H1 (cell line): ENCODE data around the gene GALNT4. TPM values are rescaled to one million over a fixed set of nuclear protein-coding genes. Genes with fewer than 3 reads are reported as not detected.

Experiments used
- CTCF ChIA-PET: fragments of 300-600 bp; sonication (Branson Sonifier 250); formaldehyde crosslinking; loops from one replicate; lab custom pipeline; 2021; ENCODE audit not compliant: partially characterized antibody; lab: Charles Lee
- POLR2A ChIA-PET: fragments of 300-600 bp; sonication (Branson Sonifier 250); formaldehyde crosslinking; loops from one replicate; lab custom pipeline; 2021; ENCODE audit warnings: inconsistent platforms; ENCODE audit not compliant: partially characterized antibody; lab: Charles Lee
- DNase-seq, 2 experiments: peaks; one replicate each; pipeline versions ENCODE4 v3.0.0 to v3.0.0-alpha.2; 2010 to 2022; ENCODE audit warnings: low spot score in 2 of 2, low read depth in 1 of 2, mixed read lengths in 1 of 2
- FAIRE-seq: peaks from 2 replicates; lab custom pipeline; 2011; peaks lifted over from hg19 to GRCh38; lab: Jason Lieb, UNC
- H2AFZ ChIP-seq: 2 replicates; pipeline ENCODE4 v1.8.1; 2012; ENCODE audit warnings: low read length, inconsistent platforms
- H2AK5ac ChIP-seq: 2 replicates; pipeline ENCODE4 v1.6.1; 2013; ENCODE audit warnings: low read depth, low read length
- H2BK120ac ChIP-seq: replicated peaks from 2 replicates; pipeline ENCODE3; 2013; ENCODE audit warnings: low read depth, low read length, inconsistent platforms
- H2BK12ac ChIP-seq: 2 replicates; pipeline ENCODE4 v1.6.1; 2013; ENCODE audit warnings: low read depth, low read length
- H2BK15ac ChIP-seq: 2 replicates; pipeline ENCODE4 v1.6.1; 2013; ENCODE audit warnings: low read length
- H2BK20ac ChIP-seq: 2 replicates; pipeline ENCODE4 v1.6.1; 2013; ENCODE audit warnings: low read length
- H2BK5ac ChIP-seq: 2 replicates; pipeline ENCODE4 v1.6.1; 2013; ENCODE audit warnings: low read depth, low read length
- H3K14ac ChIP-seq: 2 replicates; pipeline ENCODE4 v1.6.1; 2013; ENCODE audit warnings: inconsistent platforms; ENCODE audit not compliant: insufficient read length
- H3K18ac ChIP-seq: 2 replicates; pipeline ENCODE4 v1.6.1; 2013; ENCODE audit warnings: low read length; ENCODE audit errors: extremely low read depth
- H3K23ac ChIP-seq: 2 replicates; pipeline ENCODE4 v1.6.1; 2013; ENCODE audit warnings: inconsistent platforms; ENCODE audit not compliant: insufficient read length
- H3K23me2 ChIP-seq: 2 replicates; pipeline ENCODE4 v1.6.1; 2013; ENCODE audit warnings: low read depth, low read length
- H3K27ac ChIP-seq: 2 replicates; pipeline ENCODE4 v1.6.1; 2011; ENCODE audit warnings: low read depth, low read length, inconsistent platforms
- H3K27me3 ChIP-seq, 4 experiments: replicated peaks in 1 of 4; 1 replicate in 1 of 4; 2 replicates in 3 of 4; pipeline versions ENCODE4 v1.6.1 to v1.8.1; 2011 to 2013; ENCODE audit warnings: low read length in 3 of 4, mild to moderate bottlenecking in 3 of 4, inconsistent platforms in 2 of 4, mixed read lengths in 2 of 4, moderate library complexity in 1 of 4; ENCODE audit not compliant: control insufficient read depth in 3 of 4, insufficient read depth in 3 of 4; ENCODE audit errors: extremely low read depth in 1 of 4
- H3K36me3 ChIP-seq, 4 experiments: 2 replicates each; pipeline versions ENCODE4 v1.6.1 to v1.8.1; 2011 to 2013; ENCODE audit warnings: mild to moderate bottlenecking in 4 of 4, low read length in 3 of 4, moderate library complexity in 2 of 4, control low read depth in 1 of 4, inconsistent platforms in 1 of 4; ENCODE audit not compliant: insufficient read depth in 4 of 4, control insufficient read depth in 2 of 4
- H3K4ac ChIP-seq: replicated peaks from 2 replicates; pipeline ENCODE3; 2013; ENCODE audit warnings: low read length, low read depth, mixed read lengths, inconsistent platforms; ENCODE audit not compliant: insufficient read length
- H3K4me1 ChIP-seq, 4 experiments: replicated peaks in 1 of 4; 1 replicate in 1 of 4; 2 replicates in 3 of 4; pipeline versions ENCODE4 v1.6.1 to v1.8.1; 2011 to 2013; ENCODE audit warnings: low read length in 3 of 4, inconsistent platforms in 2 of 4, mixed read lengths in 1 of 4; ENCODE audit not compliant: insufficient read depth in 4 of 4, control insufficient read depth in 3 of 4
- H3K4me2 ChIP-seq, 2 experiments: 2 replicates each; pipeline versions ENCODE4 v1.6.1 to v1.8.1; 2011 to 2013; ENCODE audit warnings: low read depth in 2 of 2, low read length in 2 of 2, control low read depth in 1 of 2, inconsistent platforms in 1 of 2, mild to moderate bottlenecking in 1 of 2; ENCODE audit not compliant: insufficient read depth in 1 of 2
- H3K4me3 ChIP-seq, 4 experiments: fragments of 200-600, 300-600 bp in 1 of 4; sonication (generic), shearing (Covaris generic), sonication (Bioruptor Twin) in 1 of 4; 2 replicates each; pipeline versions ENCODE4 v1.5.1 to v1.8.1; 2011 to 2016; ENCODE audit warnings: low read length in 4 of 4, low read depth in 3 of 4, control low read depth in 2 of 4, inconsistent platforms in 2 of 4, mild to moderate bottlenecking in 2 of 4, mixed read lengths in 1 of 4, moderate library complexity in 1 of 4; ENCODE audit not compliant: insufficient read depth in 2 of 4; ENCODE audit errors: extremely low read depth in 1 of 4
- H3K56ac ChIP-seq: replicated peaks from 2 replicates; pipeline ENCODE3; 2013; ENCODE audit warnings: low read depth, mild to moderate bottlenecking, mixed read lengths, low read length, inconsistent platforms; ENCODE audit not compliant: insufficient read length
- H3K79me1 ChIP-seq: 2 replicates; pipeline ENCODE4 v1.6.1; 2013; ENCODE audit warnings: low read depth, low read length, control low read depth
- H3K79me2 ChIP-seq, 2 experiments: 2 replicates each; pipeline versions ENCODE4 v1.6.1 to v1.8.1; 2012 to 2013; ENCODE audit warnings: low read length in 2 of 2, mild to moderate bottlenecking in 2 of 2, inconsistent platforms in 1 of 2; ENCODE audit not compliant: insufficient read depth in 2 of 2, control insufficient read depth in 1 of 2
- H3K9ac ChIP-seq, 4 experiments: replicated peaks in 1 of 4; 1 replicate in 1 of 4; 2 replicates in 3 of 4; pipeline versions ENCODE4 v1.6.1 to v1.8.1; 2011 to 2013; ENCODE audit warnings: low read depth in 3 of 4, low read length in 3 of 4, control low read depth in 2 of 4, mild to moderate bottlenecking in 2 of 4, moderate library complexity in 2 of 4, inconsistent platforms in 1 of 4; ENCODE audit errors: extremely low read depth in 1 of 4
- H3K9me3 ChIP-seq, 2 experiments: 2 replicates each; pipeline versions ENCODE4 v1.6.1 to v1.8.1; 2012 to 2013; ENCODE audit warnings: mild to moderate bottlenecking in 2 of 2, moderate library complexity in 2 of 2, control low read depth in 1 of 2, inconsistent platforms in 1 of 2, low read depth in 1 of 2, low read length in 1 of 2, mixed read lengths in 1 of 2; ENCODE audit not compliant: insufficient read depth in 2 of 2
- H4K20me1 ChIP-seq, 2 experiments: replicated peaks in 1 of 2; 2 replicates each; pipeline versions ENCODE3 to v1.8.1; 2011 to 2013; ENCODE audit warnings: inconsistent platforms in 2 of 2, low read length in 2 of 2, mild to moderate bottlenecking in 1 of 2; ENCODE audit not compliant: insufficient read depth in 2 of 2, control insufficient read depth in 1 of 2
- H4K5ac ChIP-seq: 2 replicates; pipeline ENCODE4 v1.6.1; 2013; ENCODE audit warnings: low read length, low read depth, mixed read lengths, inconsistent platforms; ENCODE audit not compliant: insufficient read length
- H4K8ac ChIP-seq: 2 replicates; pipeline ENCODE4 v1.8.0; 2013; ENCODE audit warnings: mild to moderate bottlenecking, moderate library complexity, low read length, inconsistent platforms; ENCODE audit not compliant: insufficient read depth; ENCODE audit errors: extremely low read depth
- H4K91ac ChIP-seq: replicated peaks from 2 replicates; pipeline ENCODE3; 2013; ENCODE audit warnings: low read length, mixed read lengths, inconsistent platforms; ENCODE audit not compliant: insufficient read length
- EGR1 ChIP-seq: IDR thresholded peaks from 2 replicates; pipeline ENCODE4 v1.6.1; 2011; ENCODE audit warnings: low read depth, low read length, borderline replicate concordance
- EP300 ChIP-seq, 2 experiments: IDR thresholded peaks; 1 replicate in 1 of 2; 2 replicates in 1 of 2; pipeline ENCODE4 v1.6.1; 2011 to 2012; ENCODE audit warnings: low read depth in 2 of 2, low read length in 2 of 2, mild to moderate bottlenecking in 2 of 2, borderline replicate concordance in 1 of 2, inconsistent platforms in 1 of 2, moderate library complexity in 1 of 2
- KDM5A ChIP-seq: fragments of 200-600 bp; IDR thresholded peaks from 2 replicates; pipeline ENCODE4 v1.7.1; 2012; ENCODE audit warnings: mild to moderate bottlenecking, low read length, inconsistent platforms, mixed read lengths
- TEAD4 ChIP-seq: IDR thresholded peaks from 2 replicates; pipeline ENCODE4 v1.6.1; 2012; ENCODE audit warnings: low read depth, low read length, inconsistent platforms, mixed read lengths
- WGBS, 2 experiments: shearing (Covaris generic) in 1 of 2; methylation state at CpG; one replicate each; pipeline versions ENCODE4 v1.1.6 to v1.1.7; 2013 to 2015; ENCODE audit warnings: low lambda C conversion rate in 2 of 2, mixed read lengths in 2 of 2, inconsistent platforms in 1 of 2, low coverage in 1 of 2, missing lambda C conversion rate in 1 of 2; ENCODE audit not compliant: insufficient replicate concordance in 2 of 2, insufficient coverage in 1 of 2, insufficient read length in 1 of 2; ENCODE audit errors: extremely low coverage in 1 of 2, missing lambda C conversion rate in 1 of 2; 5-methylcytosine and 5-hydroxymethylcytosine counted together
- polyA plus RNA-seq, 7 experiments: library from polyadenylated mRNA; depleted of rRNA in 3 of 7; stranded (reverse) in 5 of 7; unstranded in 2 of 7; fragments of >200 nt in 5 of 7; fragments of 200-250 nt in 2 of 7; gene quantifications; 1 replicate in 5 of 7; 2 replicates in 1 of 7; 4 replicates in 1 of 7; pipeline versions ENCODE4 v1.2.1 to v1.2.3, GENCODE V29; 2011 to 2013; ENCODE audit warnings: missing spikeins in 2 of 7, mixed read lengths in 2 of 7
- total RNA-seq: library from RNA; stranded (reverse); fragmentation: NEBNext Ultra II Directional; extraction: Animal tissue kit (Norgen Biotek cat#: 25700); gene quantifications from 2 replicates; pipeline ENCODE4 v1.2.1, GENCODE V29; 2021
- TF ChIP-seq, protein P1 (sequence below), 3 experiments: IDR thresholded peaks; 1 replicate in 2 of 3; 2 replicates in 1 of 3; pipeline versions ENCODE4 v1.5.1 to v1.6.1; 2011; ENCODE audit warnings: low read length in 3 of 3, mild to moderate bottlenecking in 3 of 3, inconsistent platforms in 2 of 3, low read depth in 1 of 3, moderate library complexity in 1 of 3; ENCODE audit not compliant: insufficient read depth in 1 of 3; ENCODE audit errors: control extremely low read depth in 1 of 3

GALNT4 gene
- total and polyA plus RNA-seq, 2 of the 8 experiments (the other 6 are each of a cell fraction or from before 2014, with no cell fraction given) = 0.45 to 3.3 TPM

DNA sequence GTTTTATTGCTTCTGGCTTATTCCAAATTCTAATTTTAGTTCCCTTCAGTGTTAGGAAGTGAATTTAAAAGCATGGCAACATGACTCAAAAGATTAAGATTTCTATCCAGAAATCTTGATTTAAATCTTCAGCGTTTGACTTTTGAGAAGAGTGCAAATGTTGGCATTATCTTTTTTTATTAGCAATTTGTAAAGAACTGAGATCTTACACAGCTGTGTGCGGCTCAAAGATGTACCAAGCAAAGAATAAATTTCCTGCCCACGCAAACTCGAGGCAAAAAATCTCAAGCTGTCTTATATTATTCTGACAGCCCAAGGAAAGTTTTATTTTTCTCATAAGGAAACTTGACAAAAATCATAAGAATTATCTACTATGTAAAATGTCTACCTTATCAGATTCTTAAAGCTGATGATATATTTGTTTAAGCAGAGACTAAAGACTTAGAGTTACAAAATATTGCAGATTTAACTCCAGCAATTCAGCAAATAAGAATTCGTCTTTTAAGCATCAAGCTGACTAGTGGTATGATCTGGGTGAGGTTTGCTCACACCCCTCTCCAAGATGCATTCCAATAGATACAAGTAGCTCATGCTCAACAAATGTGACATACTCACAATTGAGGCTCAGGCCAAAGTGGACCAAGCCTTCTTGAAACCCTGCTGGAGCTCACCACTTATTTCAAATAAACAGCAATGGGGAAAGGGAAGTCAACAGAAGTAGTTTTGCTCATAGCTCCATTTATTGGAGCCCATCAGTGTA is 48.6 kb upstream of the GALNT4 start:
- Histone ChIP-seq H3K9ac (no peak overlapping the region), H4K5ac (no peak overlapping the region), H4K91ac (no peak overlapping the region), H3K9me3 (no peaks in the 10 kb centered on the region), H2BK20ac (no peak overlapping the region), H2BK120ac (no peak overlapping the region), H3K27me3 (no peaks in the 10 kb centered on the region), H2AFZ (no peak overlapping the region), H3K36me3 (no peaks in the 10 kb centered on the region), H3K4me2 (no peak overlapping the region), H3K79me2 (no peaks in the 10 kb centered on the region), H3K14ac (no peak overlapping the region), H4K20me1 (no peaks in the 10 kb centered on the region), H3K4me1 (no peaks in the 10 kb centered on the region; a peak in 1 of 7 replicates), H4K8ac (no peak overlapping the region), H3K27ac (no peak overlapping the region), H3K23me2 (no peaks in the 10 kb centered on the region; the same call in 1 of the 2 replicates), H3K4me3 (no peak overlapping the region), H3K79me1 (no peaks in the 10 kb centered on the region), H2BK12ac (no peak overlapping the region), H3K23ac (no peak overlapping the region), H3K56ac (no peak overlapping the region), H2BK5ac (no peak overlapping the region), H3K18ac (no peak overlapping the region), H3K4ac (no peak overlapping the region), H2BK15ac (no peak overlapping the region), H2AK5ac (no peak overlapping the region)
- DNase-seq (no peak), FAIRE-seq (no peak)
- POLR2A ChIA-PET = no interaction called here
- WGBS, 2 experiments = 91% methylated on average over 5 of the region's 5 CpGs; no CpG with 5 or more reads in 1 of the 2 experiments
- CTCF ChIA-PET = interaction anchor here (0.8 kb wide), 1 partner anchor 440 kb away, joined by 3 read pairs; no protein-coding TSS in a partner anchor
- TF ChIP-seq, protein P1, sequence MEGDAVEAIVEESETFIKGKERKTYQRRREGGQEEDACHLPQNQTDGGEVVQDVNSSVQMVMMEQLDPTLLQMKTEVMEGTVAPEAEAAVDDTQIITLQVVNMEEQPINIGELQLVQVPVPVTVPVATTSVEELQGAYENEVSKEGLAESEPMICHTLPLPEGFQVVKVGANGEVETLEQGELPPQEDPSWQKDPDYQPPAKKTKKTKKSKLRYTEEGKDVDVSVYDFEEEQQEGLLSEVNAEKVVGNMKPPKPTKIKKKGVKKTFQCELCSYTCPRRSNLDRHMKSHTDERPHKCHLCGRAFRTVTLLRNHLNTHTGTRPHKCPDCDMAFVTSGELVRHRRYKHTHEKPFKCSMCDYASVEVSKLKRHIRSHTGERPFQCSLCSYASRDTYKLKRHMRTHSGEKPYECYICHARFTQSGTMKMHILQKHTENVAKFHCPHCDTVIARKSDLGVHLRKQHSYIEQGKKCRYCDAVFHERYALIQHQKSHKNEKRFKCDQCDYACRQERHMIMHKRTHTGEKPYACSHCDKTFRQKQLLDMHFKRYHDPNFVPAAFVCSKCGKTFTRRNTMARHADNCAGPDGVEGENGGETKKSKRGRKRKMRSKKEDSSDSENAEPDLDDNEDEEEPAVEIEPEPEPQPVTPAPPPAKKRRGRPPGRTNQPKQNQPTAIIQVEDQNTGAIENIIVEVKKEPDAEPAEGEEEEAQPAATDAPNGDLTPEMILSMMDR (IDR thresholded peaks at IDR 0.05; ENCODE audit: control extremely low read depth in 1 of 3, insufficient read depth in 1 of 3, low read depth in 1 of 3, low read length in 3 of 3) = no peak
- TF ChIP-seq KDM5A (no peak), EP300 (IDR thresholded peaks at IDR 0.05; ENCODE audit: borderline replicate concordance in 1 of 2, low read depth in 2 of 2, low read length in 2 of 2) (no peak), TEAD4 (no peak), EGR1 (no peak)
